ENCODE results near the gene CGREF1. TPM values are rescaled to one million over a fixed set of nuclear protein-coding genes. Genes with fewer than 3 reads are reported as not detected.

CGREF1 gene
- total RNA-seq, 2 donors from 2014 or later = 1.3 to 3.1 TPM

GRCh38 chr2:27095745-27096651 lies 22.9 kb downstream of the CGREF1 start:
- H3K9ac ChIP-seq (ENCODE audit: low read depth in 2 of 2, low read length in 2 of 2) = no peak overlapping the region
- no peaks in the 10 kb centered on the region for H3K9me3 ChIP-seq
- no peak overlapping the region for H3K27ac ChIP-seq
- peak; percentile 58 for DNase-seq
- peak overlapping the region; percentile 13 for H3K4me3 ChIP-seq
- H3K27me3 ChIP-seq = no peaks in the 10 kb centered on the region
- peaks cover 15% of the 10 kb centered on the region for H3K4me1 ChIP-seq
- intact Hi-C loops (cut with DNase I) = no loop called here
- TF ChIP-seq CTCF (IDR thresholded peaks at IDR 0.05) = no peak
- no peaks in the 10 kb centered on the region for H3K36me3 ChIP-seq

GRCh38 chr2:27095427-27095744 lies 23.5 kb downstream of the CGREF1 start:
- H3K4me1 ChIP-seq = peaks cover 15% of the 10 kb centered on the region
- no peaks in the 10 kb centered on the region for H3K9me3 ChIP-seq
- TF ChIP-seq CTCF (IDR thresholded peaks at IDR 0.05) = no peak
- no peak overlapping the region for H3K9ac ChIP-seq (ENCODE audit: low read depth in 2 of 2, low read length in 2 of 2)
- intact Hi-C loops (cut with DNase I) = no loop called here
- H3K36me3 ChIP-seq = no peaks in the 10 kb centered on the region
- no peak overlapping the region for H3K4me3 ChIP-seq
- H3K27me3 ChIP-seq = no peaks in the 10 kb centered on the region
- H3K27ac ChIP-seq = no peak overlapping the region
- no peak for DNase-seq

GRCh38 chr2:27094353-27094984 lies 24.5 kb downstream of the CGREF1 start:
- Histone ChIP-seq H3K9ac (ENCODE audit: low read depth in 2 of 2, low read length in 2 of 2) (peak overlapping the region in 1 of 2 donors; percentile 9), H3K27me3 (no peaks in the 10 kb centered on the region), H3K4me1 (peaks cover 15% of the 10 kb centered on the region), H3K4me3 (no peak overlapping the region), H3K27ac (no peak overlapping the region), H3K36me3 (no peaks in the 10 kb centered on the region), H3K9me3 (no peaks in the 10 kb centered on the region)
- intact Hi-C loops (cut with DNase I) = no loop called here
- TF ChIP-seq CTCF (IDR thresholded peaks at IDR 0.05) = no peak
- no peak for DNase-seq

- H3K4me3 ChIP-seq = no peak overlapping the region
- no peaks in the 10 kb centered on the region for H3K36me3 ChIP-seq
- TF ChIP-seq CTCF (IDR thresholded peaks at IDR 0.05) = no peak
- H3K9ac ChIP-seq (ENCODE audit: low read depth in 2 of 2, low read length in 2 of 2) = peak overlapping the region in 1 of 2 donors; percentile 9
- intact Hi-C loops (cut with DNase I) = no loop called here
- no peaks in the 10 kb centered on the region for H3K9me3 ChIP-seq
- no peak overlapping the region for H3K27ac ChIP-seq
- no peaks in the 10 kb centered on the region for H3K27me3 ChIP-seq
- peaks cover 15% of the 10 kb centered on the region for H3K4me1 ChIP-seq
- DNase-seq = no peak
These were observed 25.2 kb downstream of the CGREF1 start for GRCh38 chr2:27093430-27094352.

Data from colonic mucosa (tissue), 4 donors.